ENCODE measurements around the gene SOX6. TPM values are rescaled to one million over a fixed set of nuclear protein-coding genes. Genes with fewer than 3 reads are reported as not detected.

SOX6 gene
- total and polyA plus RNA-seq, 2 donors (not counting 3 experiments of a cell fraction or from before 2014, with no cell fraction given), result 0.14 to 3.7 TPM

DNA sequence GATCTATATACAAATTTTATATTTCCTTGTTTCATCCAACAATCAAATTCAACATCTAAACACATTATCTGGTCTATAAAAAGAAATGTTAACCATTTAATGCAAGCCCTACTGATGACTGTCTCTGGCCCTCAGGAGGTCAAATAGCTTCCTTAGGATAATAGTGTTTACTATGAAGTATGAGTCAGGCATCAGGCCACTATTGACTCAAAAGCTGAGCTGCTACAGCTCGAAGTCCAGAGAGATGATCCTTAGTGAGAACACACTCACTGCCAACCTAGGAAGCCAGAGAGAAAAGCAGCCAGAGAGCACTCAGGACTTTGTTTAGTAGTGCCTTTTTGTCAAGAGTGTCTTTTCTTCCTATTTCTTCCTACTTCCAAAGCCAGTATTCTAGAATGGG, 171.8 kb downstream of the SOX6 start:
- dilution Hi-C loops (cut with MboI; ENCODE audit: extremely low pct_ligation_motif_present, low sequenced_read_pairs), result no loop called here

More for the DNA sequence above, 171.8 kb downstream of the SOX6 start:
- no peaks in the 10 kb centered on the region for H3K9me1 ChIP-seq (replicated peaks; ENCODE audit: control insufficient read depth, extremely low read depth, insufficient read depth, low read length)
- no TSS peak for BruUV-seq (replicated peaks)
- no peaks in the 10 kb centered on the region for H3K27me3 ChIP-seq (ENCODE audit: control insufficient read depth in 2 of 2, insufficient read depth in 2 of 2, low read length in 2 of 2)
- H3K4me2 ChIP-seq (ENCODE audit: insufficient read depth, low read length), result no peak overlapping the region
- no peaks in the 10 kb centered on the region for H3K9me3 ChIP-seq (replicated peaks; ENCODE audit: control insufficient read depth, insufficient read depth, low read length)
- CTCF ChIA-PET, result interaction anchor here (0.8 to 2.6 kb wide), 6 partner anchors 10 to 244 kb away, joined by 3 to 7 read pairs (median 4); no protein-coding TSS in a partner anchor
- H4K20me1 ChIP-seq (replicated peaks; ENCODE audit: control insufficient read depth, extremely low read depth, insufficient read depth, low read length), result no peaks in the 10 kb centered on the region
- H3K79me2 ChIP-seq (ENCODE audit: control insufficient read depth, insufficient read depth, low read length), result no peaks in the 10 kb centered on the region
- H3K36me3 ChIP-seq (ENCODE audit: control insufficient read depth in 2 of 2, extremely low read depth in 1 of 2, insufficient read depth in 2 of 2, low read length in 2 of 2), result no peaks in the 10 kb centered on the region
- no peak overlapping the region for H3K27ac ChIP-seq (ENCODE audit: insufficient read depth, low read depth, low read length)
- POLR2A ChIA-PET, result no interaction called here
- no peak overlapping the region for H3K4me3 ChIP-seq (replicated peaks in 1 of 3; ENCODE audit: insufficient read depth in 1 of 3, low read depth in 1 of 3, low read length in 3 of 3)
- H3K9ac ChIP-seq (replicated peaks; ENCODE audit: extremely low read depth, insufficient read depth, low read length), result no peak overlapping the region
- H2AFZ ChIP-seq (ENCODE audit: low read depth, low read length), result no peak overlapping the region
- H3K4me1 ChIP-seq (ENCODE audit: control insufficient read depth, extremely low read depth, insufficient read depth, low read length), result peaks cover 4% of the 10 kb centered on the region
- FAIRE-seq, result peak; percentile 4
- DNase-seq (ENCODE audit: low read depth, low spot score), result peak; percentile 40
- intact Hi-C loops (cut with micrococcal nuclease), result no loop called here
- TF ChIP-seq EZH2 (IDR thresholded peaks at IDR 0.05; ENCODE audit: borderline replicate concordance, low read depth, low read length, severe bottlenecking), result no peak
- TF ChIP-seq JUN (IDR thresholded peaks at IDR 0.05; ENCODE audit: borderline replicate concordance, insufficient read depth, insufficient read length, low read depth), result peak; percentile 44
- TF ChIP-seq POLR2AphosphoS5 (IDR thresholded peaks at IDR 0.05; ENCODE audit: insufficient read depth, low read depth, low read length), result no peak
- TF ChIP-seq POLR2A (IDR thresholded peaks at IDR 0.05; ENCODE audit: low read depth, low read length), result no peak
- peak; percentile 39 for TF ChIP-seq FOS (IDR thresholded peaks at IDR 0.05; ENCODE audit: borderline replicate concordance, insufficient read depth, low read length)
- no peak for TF ChIP-seq GATA2 (IDR thresholded peaks at IDR 0.05; ENCODE audit: insufficient read depth, insufficient read length, low read depth, low read length)
- TF ChIP-seq, protein P1, sequence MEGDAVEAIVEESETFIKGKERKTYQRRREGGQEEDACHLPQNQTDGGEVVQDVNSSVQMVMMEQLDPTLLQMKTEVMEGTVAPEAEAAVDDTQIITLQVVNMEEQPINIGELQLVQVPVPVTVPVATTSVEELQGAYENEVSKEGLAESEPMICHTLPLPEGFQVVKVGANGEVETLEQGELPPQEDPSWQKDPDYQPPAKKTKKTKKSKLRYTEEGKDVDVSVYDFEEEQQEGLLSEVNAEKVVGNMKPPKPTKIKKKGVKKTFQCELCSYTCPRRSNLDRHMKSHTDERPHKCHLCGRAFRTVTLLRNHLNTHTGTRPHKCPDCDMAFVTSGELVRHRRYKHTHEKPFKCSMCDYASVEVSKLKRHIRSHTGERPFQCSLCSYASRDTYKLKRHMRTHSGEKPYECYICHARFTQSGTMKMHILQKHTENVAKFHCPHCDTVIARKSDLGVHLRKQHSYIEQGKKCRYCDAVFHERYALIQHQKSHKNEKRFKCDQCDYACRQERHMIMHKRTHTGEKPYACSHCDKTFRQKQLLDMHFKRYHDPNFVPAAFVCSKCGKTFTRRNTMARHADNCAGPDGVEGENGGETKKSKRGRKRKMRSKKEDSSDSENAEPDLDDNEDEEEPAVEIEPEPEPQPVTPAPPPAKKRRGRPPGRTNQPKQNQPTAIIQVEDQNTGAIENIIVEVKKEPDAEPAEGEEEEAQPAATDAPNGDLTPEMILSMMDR (IDR thresholded peaks at IDR 0.05; ENCODE audit: extremely low read depth in 1 of 2, insufficient read depth in 1 of 2, low read depth in 1 of 2, low read length in 2 of 2), result no peak
- TF ChIP-seq, protein P2, sequence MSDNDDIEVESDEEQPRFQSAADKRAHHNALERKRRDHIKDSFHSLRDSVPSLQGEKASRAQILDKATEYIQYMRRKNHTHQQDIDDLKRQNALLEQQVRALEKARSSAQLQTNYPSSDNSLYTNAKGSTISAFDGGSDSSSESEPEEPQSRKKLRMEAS (IDR thresholded peaks at IDR 0.05; ENCODE audit: insufficient read depth, insufficient read length), result no peak
- no peak for TF ChIP-seq MYC (IDR thresholded peaks at IDR 0.05; ENCODE audit: low read depth, low read length)
